GM19240 (cell line): ENCODE results near the gene IL20RB.
A peak's percentile ranks its signal among the peaks of the same experiment; 100 is the strongest.
"Not testable (repeated sequence)": the region's sequence is repeated elsewhere in the genome, so short reads cannot be mapped to it uniquely, and the experiment has no call there.

Experiments used
- DNase-seq: peaks from one replicate; pipeline ENCODE4 v3.0.0; 2011; ENCODE audit warnings: low spot score; ENCODE audit not compliant: insufficient read length

Gene IL20RB

DNA sequence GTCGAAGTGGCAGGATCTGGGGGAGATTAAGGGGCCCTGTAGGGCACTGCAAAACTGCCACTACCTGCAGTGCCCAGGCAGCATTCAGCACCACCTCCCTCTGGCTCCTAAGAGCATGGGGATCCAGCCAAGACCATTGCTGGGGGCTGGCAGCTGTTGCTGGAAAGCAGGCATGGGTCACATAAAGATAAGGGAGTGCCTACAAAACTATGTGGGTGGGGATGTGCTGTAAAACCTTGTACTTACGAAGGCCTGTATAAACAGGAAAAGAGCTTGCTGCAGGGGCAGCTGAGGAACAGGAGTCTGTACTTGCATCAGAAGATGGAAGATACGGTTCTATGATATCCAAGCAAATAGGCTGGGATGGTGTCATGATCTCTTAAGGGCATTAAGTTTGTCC lies 27.1 kb downstream of the IL20RB start:
- DNase-seq: no peak

DNA sequence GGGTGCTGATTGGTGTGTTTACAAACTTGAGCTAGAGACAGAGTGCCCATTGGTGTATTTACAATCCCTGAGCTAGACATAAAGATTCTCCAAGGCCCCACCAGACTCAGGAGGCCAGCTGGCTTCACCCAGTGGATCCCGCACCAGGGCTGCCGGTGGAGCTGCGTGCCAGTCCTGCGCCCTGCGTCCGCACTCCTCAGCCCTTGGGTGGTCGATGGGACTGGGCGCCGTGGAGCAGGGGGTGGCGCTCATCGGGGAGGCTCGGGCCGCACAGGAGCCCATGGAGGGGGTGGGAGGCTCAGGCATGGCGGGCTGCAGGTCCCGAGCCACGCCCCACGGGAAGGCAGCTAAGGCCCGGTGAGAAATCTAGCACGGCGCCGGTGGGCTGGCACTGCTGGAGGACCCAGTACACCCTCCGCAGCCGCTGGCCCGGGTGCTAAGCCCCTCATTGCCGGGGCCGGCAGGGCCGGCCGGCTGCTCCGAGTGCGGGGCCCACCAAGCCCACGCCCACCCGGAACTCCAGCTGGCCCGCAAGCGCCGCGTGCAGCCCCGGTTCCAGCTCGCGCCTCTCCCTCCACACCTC lies 29.7 kb downstream of the IL20RB start:
- not testable (repeated sequence) for DNase-seq

DNA sequence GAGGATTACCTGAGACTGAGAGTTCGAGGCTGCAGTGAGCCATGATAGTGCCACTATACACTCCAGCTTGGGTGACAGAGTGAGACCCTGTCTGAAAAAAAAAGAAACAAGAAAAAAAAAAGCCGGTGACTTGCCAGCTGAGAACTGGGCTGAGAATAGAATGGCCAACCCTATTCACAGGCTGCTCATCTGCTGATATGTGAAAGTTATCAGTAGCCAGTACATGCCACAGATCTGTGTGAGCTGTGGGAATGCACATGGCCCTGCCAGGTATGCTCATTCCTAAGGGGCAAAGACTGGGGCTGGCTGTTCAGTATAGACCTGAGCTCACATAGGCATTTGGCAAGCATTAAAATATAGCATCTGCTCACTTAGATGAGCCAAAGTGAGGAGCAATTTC lies 30.9 kb downstream of the IL20RB start:
- no peak for DNase-seq

DNA sequence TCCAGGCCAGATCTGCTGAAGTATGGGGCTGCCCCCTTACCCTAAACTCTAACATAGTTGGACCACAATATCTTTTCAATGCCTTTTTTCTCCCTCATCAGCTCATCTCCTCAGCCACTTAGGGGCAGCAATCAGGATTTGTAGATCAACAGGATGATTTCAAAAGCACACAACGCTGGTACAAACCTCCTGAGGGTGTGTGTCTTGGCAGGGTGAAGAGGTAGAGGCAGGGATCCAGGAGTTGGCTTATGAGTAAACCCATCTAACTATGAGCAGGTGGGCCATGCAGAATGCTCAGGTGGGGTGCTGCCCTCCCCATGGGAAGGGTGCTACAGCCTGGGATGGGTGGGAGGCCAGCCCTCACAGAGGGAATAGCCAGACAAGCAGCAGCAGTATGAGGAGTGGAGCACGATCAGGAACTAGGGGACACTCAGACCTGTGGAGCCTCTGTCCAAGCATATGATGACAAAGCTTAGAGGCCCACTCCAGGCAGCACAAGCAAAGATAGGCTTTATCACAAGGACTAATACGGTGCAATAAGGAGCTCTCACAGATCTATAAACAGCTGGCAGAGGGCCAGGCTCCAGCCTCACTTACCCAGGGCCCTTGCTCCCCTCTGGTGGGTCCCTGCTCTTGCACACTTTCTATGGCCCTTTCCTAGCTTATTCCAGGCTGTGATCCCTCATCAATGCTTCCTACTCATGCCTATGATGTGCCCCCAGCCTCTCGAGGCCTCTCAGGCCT lies 32.2 kb downstream of the IL20RB start:
- DNase-seq: no peak

DNA sequence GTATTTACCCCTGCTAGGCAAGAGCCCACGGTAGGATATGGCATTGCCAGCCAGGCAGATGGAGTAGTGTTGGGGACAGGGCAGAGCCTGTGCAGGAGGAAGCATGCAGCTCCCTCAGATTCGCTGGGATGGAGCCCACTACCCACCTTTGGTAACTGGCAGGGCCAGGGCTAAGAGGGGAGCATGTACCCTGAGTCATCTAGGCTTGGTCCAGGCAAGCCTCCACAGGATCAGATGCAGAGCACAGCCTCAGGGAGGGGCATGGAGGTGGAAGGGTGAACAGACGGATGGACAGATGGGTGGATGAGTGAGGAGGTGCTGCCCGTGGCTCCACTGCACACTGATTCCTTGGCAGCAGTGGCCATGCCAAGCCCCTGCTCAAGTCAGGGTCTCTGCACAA lies 33.0 kb downstream of the IL20RB start:
- no peak for DNase-seq

DNA sequence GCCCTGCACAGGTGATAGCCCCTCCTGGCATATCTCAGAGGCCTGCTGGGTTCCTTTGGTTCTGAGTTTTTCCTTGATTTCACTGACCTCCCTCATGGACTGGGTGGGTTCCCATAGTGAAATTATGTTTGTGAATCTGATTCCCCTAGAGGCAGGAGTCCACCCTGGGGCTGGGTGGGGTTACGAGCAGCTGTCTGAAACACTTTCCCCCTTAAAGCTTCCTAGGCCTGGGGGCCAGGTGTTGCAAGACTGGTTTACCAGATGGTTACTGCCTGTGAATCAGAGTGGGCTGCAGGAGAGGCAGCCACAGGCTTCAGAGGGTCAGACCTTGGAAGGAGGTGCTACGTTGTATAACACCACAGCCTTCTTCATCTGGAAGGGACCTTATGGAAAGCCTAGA lies 34.3 kb downstream of the IL20RB start:
- no peak for DNase-seq

DNA sequence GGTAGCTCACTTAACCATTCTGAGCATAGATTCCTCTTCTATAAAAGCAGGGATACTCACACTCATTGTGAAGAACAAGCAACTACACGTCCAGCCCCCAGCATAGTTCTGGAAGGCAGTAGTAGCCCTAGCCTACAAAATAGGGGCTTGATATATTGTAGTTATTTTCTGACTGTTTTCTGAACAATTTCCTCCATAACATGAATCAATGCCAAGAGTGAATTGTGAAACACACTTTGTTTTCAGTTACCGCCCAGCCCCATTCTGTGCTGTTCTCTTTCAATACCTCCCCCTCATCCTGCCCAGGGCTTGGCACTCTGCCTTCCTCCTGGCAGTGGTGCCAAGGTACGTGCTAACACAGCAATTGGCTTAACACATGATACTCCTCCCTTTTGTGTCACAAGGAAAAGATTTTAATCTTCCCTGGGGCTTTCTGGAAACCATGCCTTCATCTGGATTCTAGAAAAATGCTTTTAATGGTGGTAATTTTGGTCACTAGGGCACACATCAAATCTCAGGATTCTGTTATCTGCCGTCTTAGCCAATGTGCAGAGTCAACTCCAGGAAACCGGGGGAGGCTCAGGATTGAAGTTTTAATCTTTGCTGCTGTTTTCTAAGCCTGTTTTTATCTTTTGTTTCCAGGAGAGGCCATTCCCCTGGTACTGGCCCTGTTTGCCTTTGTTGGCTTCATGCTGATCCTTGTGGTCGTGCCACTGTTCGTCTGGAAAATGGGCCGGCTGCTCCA lies 37.2 kb downstream of the IL20RB start:
- no peak for DNase-seq

DNA sequence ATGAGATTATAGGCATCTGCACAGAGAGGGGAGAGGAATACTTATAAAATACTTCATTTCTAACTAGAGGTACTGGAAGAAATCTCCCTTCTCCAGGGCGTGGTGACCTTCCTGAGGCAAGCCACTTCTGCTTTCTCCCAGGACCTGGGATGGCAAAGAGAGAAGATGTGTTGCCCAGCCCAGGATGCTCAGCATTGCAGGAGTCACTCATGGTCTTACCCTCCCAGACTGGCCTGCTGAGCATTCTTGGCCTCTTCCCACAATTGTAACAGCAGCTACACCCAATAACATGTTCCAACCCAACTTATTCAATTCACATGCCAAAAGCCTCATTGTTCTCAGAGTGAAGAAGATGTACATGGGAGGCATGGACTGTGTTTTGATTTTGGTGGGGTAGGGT lies 37.9 kb downstream of the IL20RB start:
- DNase-seq: no peak

DNA sequence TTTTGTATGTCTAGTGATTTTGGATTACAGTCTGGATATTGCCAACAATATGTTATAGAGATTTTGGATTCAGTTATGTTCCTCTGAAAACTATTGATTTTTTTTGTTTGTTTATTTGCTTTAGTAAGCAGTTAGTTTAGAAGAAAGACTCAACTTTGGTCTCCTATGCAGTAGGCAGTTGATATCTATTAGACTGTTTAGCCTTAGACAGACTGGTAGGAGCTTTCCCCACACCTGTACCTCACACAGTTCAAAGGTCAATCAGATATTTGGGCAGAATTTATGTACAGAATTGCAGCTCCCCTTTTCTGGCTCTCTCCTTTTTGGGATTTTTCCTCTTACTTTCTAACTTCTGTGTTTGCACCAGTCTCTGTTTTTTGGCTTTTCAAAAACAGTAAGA lies 42.3 kb downstream of the IL20RB start:
- DNase-seq: no peak

DNA sequence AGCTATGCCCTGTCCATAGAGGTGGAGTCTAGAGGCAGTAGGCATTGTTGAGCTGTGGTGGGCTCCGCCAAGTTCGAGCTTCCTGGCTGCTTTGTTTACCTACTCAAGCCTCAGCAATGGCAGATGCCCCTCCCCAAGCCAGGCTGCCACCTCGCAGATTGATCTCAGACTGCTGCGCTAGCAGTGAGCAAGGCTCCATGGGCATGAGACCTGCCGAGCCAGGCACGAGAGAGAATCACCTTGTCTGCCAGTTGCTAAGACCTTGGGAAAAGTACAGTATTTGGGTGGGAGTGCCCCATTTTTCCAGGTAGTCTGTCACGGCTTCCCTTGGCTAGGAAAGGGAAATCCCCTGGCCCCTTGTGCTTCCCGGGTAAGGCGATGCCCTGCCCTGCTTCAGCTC lies 49.6 kb downstream of the IL20RB start:
- not testable (repeated sequence) for DNase-seq

DNA sequence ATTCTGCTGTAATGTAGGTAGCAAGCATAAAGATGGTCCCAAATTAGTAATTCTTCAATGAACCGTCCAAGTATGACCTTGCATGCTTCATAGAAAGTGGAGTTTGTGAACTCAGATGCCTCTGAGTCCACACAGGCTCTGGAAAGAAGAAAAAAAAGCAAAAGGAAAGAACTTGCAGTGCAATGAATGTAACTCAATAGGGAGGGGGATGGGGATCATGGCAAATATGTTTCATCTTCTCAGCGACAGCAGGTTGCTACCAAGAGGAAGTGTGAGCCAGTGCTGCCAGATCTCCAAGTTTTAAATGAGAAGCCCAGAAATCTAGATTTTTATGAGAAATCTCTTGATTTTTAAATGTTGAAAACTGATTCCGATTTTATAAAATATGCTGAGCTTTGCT lies 50.3 kb downstream of the IL20RB start:
- DNase-seq: no peak

DNA sequence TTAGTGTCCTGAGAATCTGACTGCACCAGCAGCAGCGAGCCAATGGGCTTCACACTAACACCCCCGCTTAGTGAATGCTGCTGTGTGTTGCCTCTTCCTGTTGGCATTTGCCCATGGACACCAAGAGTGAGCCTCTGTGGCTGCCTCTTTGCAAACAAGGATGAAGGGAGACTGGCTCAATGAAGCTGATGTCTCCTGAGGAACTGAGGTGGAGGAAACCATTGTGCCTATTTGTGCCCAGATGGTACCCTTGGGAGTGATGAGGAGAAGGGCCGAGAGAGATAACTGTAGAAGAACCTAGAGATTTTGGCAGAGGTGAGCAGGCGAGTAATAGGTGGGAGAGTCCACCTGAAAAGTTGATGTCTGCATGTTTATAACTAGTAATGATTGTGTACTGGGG lies 51.2 kb downstream of the IL20RB start:
- DNase-seq: no peak

DNA sequence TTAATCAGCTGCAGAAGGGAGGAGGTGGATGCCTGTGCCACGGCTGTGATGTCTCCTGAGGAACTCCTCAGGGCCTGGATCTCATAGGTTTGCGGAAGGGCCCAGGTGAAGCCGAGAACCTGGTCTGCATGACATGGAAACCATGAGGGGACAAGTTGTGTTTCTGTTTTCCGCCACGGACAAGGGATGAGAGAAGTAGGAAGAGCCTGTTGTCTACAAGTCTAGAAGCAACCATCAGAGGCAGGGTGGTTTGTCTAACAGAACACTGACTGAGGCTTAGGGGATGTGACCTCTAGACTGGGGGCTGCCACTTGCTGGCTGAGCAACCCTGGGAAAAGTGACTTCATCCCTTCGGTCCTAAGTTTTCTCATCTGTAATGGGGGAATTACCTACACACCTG lies 52.4 kb downstream of the IL20RB start:
- DNase-seq: no peak

DNA sequence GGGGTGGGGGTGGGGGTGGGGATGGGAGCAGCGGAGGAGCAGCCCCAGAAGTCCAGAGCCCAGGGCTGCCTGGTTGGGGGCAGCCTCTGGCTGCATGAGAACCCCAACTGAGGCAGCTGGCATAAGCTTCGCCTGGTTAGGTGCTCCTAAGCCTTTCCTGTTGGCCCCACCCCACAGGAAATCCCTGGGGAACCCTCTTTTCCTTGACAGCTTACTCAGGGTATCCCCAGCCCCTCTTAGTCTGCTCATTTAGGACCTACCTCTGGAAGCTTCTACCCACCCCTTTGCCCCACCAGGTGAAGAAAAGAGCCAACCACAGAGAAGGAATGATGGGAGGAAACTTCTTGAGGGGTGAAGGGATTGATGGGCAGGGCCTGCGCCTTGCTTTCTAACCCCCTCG lies 53.4 kb downstream of the IL20RB start:
- no peak for DNase-seq

DNA sequence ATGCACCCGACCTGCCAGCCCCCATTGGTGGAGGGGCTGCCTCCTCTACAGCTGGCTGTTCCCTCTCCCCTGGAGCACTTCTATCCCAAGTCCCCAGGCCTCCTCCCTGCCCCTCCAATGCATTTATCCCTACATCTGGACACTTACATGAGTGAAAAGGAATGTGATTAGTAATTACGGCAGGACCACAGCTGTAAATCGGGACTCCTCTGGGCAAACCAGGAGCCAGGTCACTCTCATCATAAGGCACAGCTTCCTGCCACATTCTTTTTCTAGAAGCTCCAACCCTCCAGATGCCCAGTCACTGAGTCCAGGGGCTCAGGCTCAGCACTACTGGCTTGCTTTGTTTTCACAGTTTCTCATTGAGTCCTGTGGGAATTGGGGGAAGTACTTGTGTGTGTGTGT lies 54.3 kb downstream of the IL20RB start:
- no peak for DNase-seq

DNA sequence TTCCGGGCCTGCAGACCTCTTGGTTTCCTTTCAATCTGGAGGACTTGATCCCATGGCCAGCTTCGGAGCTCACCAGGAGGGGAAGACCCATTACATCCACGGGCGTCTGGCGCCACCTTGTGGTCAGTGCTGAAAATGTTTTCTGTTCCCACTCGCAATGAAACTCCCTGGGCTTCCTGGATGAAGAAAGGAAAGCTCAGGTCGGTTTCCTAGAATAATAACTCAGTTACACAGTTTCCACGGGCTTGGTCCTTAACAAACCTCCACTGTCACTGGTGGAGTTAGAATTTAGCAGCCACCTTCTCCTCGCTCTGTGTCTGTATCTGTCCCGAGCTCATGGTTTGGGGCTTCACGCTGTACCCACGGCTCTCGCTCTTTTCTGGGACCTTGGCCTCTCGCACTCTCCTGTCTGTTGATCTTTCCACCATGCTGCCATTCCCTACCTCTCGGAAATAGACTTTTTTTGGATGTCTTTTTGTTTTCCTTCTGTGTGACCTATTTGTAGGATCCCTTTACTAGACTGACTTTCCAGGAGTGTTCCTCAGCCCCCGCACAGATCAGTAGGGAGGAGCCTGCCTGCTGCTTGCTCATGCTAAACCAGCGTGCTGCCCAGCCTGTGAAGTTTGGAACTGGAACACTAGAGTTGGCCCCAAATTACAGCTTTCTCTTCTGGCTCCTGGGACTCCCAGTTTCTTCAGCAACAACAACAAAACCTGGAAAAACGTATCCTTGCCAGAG lies 56.3 kb downstream of the IL20RB start:
- DNase-seq: peak; percentile 75

DNA sequence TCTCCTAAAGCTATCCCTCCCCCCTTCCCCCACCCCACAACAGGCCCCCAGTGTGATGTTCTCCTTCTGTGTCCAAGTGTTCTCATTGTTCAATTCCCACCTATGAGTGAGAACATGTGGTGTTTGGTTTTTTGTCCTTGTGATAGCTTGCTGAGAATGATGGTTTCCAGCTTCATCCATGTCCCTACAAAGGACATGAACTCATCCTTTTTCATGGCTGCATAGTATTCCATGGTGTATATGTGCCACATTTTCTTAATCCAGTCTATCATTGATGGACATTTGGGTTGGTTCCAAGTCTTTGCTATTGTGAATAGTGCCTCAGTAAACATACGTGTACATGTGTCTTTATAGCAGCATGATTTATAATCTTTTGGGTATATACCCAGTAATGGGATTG lies 59.5 kb downstream of the IL20RB start:
- DNase-seq: not testable (repeated sequence)

DNA sequence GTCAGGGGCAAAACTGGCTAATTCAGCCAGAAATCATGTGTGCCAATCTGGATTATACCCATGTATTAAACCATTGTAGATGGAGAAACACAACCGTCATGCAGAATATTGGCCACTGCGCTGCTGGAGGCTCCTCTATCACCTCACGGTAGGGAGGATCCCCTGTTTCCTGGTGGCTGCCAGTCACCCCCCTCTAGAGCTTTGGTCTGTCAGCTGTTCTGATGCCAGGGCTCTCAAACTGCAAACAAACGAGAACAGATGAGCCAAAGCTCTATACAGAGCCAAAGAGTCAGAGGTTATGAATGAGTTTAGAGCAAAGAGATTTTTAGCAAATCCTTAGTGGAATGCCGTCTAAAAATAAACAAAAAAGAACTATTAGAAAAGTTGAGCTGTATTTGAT lies 62.5 kb downstream of the IL20RB start:
- no peak for DNase-seq

DNA sequence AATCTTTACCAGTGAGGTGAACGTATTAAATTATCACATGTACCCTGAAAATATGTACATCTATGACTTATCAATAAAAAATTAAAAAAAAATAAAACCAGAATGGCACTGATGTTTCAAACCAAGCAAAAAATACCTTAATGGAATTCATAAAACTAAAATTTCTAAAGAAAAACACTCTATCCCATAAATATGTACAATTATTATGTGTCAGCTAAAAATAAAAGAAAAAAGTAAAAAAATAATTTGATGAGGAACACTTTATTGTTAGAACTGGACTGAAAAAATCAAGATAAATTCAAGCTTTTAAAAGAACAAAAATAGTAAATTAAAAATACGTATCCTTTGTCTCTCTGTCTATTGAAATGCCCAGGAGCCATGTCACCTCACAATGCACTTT lies 63.1 kb downstream of the IL20RB start:
- no peak for DNase-seq

DNA sequence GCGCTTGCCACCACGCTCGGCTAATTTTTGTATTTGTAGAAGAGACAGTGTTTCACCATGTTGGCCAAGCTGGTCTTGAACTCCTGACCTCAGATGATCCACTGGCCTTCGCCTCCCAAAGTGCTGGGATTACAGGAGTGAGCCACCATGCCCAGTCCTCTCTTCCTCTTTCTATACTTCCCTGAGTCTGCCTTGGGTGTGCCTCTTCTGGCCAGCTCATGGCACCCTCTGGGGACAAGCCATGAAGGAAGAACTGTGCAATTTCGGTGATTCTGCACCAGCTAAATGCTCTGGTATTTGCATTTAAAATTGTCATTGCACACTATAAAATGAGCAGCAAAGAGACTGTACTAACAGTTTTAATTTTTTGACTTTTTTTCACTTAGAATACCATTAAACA lies 66.6 kb downstream of the IL20RB start:
- no peak for DNase-seq

DNA sequence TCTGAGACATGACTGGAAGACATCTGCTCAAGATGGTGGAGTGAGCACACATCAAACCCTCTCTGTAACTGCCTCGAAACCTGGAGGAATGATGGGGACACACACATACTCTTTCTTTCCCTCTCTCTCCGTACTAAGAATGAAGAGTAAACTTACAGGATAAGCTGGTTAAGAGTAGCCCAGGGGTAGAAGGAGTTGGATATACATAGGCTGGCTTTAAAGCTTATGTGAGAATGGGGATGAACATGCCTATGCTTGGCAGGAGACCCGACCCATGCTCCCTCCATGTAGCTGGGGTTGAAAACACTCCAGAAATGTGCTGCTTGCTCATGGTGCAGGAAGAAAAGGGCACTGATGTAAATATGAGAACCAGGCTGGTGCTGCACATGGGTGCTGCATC lies 68.9 kb downstream of the IL20RB start:
- DNase-seq: no peak
